ENCODE results near the gene SPINK9. TPM values are rescaled to one million over a fixed set of nuclear protein-coding genes. Genes with fewer than 3 reads are reported as not detected.

Gene SPINK9
- total and polyA plus RNA-seq, 4 experiments from 2014 or later, result not detected

DNA sequence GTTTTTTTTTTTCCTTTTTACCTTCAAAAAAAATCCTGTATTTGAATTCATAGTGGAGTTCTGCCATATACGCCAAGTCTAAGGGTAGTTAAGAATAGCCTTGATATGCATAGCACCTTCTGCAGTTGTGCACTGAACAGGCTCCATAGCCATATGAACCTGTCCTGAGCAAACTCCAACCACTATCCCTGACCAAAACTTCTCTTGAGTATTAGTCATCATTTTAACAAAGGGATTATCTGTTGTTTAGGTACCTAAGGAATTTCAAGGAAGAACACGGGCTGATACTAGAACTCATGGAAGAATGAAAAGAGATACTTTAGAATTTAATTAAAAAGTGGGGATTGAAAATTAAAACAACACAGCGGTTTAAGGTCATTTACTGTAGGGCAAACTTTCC lies 46.5 kb downstream of the SPINK9 start:
- ChIA-PET CTCF (ENCODE audit: partially characterized antibody) (interaction anchor here (1.1 kb wide), 1 partner anchor 9 kb away, joined by 3 read pairs; no protein-coding TSS in a partner anchor), POLR2A (ENCODE audit: partially characterized antibody) (no interaction called here)
- peaks cover 17 to 18% of the 10 kb centered on the region in 2 donors for H3K36me3 Mint-ChIP-seq
- intact Hi-C loops (cut with micrococcal nuclease), result loop anchor here (2.0 to 10.0 kb wide), 3 partner anchors 859 to 1935 kb away; partner anchors contain the start of genes GRPEL2 and TCERG1
- H3K4me3 ChIP-seq (ENCODE audit: low read length in 2 of 2), result no peak overlapping the region
- no peaks in the 10 kb centered on the region for H3K27me3 Mint-ChIP-seq
- H3K27ac Mint-ChIP-seq, result no peak overlapping the region
- H3K27me3 ChIP-seq (ENCODE audit: insufficient read depth, low read length), result no peaks in the 10 kb centered on the region
- H3K27ac ChIP-seq (ENCODE audit: low read depth, low read length), result no peak overlapping the region
- peak overlapping the region in 1 of 8 donors; percentile 35 for H3K4me3 Mint-ChIP-seq
- H3K4me1 ChIP-seq (ENCODE audit: insufficient read depth, low read length), result peaks cover 37% of the 10 kb centered on the region
- H3K9me3 ChIP-seq (ENCODE audit: control insufficient read depth in 1 of 2, low read length in 2 of 2), result no peaks in the 10 kb centered on the region
- DNase-seq, result no peak
- H3K9me3 Mint-ChIP-seq, result peaks cover 0 to 5% (median 0%) of the 10 kb centered on the region in 8 donors
- H3K36me3 ChIP-seq (ENCODE audit: insufficient read depth, low read length), result no peaks in the 10 kb centered on the region
- peaks cover 30 to 54% (median 46%) of the 10 kb centered on the region in 4 donors for H3K4me1 Mint-ChIP-seq

DNA sequence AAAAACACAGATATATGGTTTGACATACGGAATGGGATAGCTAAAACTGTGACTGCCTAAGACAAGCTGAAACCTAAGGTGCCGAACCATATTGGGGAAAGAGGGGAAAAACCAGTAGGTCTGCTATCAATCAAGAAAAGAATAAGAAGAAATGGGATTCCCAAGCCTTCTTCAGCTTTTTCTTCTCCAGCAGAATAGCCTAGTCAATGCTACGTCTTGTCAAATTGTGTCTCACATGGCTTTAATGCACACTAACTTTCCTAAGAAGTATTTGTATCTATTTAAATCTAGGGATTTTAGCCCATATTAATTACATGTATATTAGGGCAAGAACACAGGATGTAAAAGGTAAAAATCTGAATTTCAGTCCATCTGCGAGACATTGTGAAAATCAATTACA lies 47.6 kb downstream of the SPINK9 start:
- POLR2A ChIA-PET (ENCODE audit: partially characterized antibody), result interaction anchor here (0.8 kb wide), 1 partner anchor 1169 kb away, joined by 3 read pairs; no protein-coding TSS in a partner anchor
- H3K36me3 Mint-ChIP-seq, result peaks cover 14 to 19% of the 10 kb centered on the region in 2 donors
- intact Hi-C loops (cut with micrococcal nuclease), result loop anchor here (1.0 to 10.0 kb wide), 5 partner anchors 443 to 1936 kb away; partner anchors contain the start of genes ADRB2, CSNK1A1, GRPEL2 and TCERG1

DNA sequence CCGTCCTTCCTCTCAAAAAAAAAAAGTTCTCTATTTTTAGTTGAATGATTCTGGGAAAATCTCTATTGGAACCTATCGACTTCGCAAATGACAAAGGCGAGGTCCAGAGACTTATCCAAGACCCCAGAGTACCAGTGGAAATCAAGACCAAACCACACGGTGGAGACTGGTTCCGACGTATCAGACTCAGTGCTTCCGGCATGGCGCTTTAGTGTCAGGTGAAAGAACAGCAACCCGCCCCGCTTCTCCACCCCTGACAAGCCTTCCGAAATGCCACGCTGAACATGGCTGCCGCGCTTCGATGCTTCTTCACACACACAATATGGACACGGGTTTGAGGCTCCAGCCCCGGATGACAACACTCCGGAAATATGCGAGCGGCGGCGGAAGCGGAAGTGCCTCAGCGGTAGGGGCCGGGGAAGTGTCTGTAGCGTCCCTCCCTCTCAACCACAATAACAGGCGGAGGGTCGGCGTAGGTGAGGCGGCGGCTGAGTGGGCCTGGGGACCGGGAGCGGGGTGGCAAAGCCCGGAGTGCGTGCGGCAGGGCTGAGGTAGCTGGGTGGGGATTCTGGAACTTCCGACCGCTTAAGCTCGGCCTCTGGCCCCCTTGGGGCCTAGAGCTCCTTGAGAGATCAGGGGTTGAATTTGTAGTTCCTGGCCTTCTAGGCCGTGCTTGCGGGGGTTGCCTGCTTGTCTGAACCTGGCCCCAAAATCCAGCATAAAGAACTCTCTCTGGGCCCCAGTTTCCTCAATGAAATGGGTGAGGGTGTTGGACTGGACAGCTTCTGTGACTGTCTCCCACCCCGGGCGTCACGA lies 48.4 kb downstream of the SPINK9 start, which contains the start of gene FBXO38:
TSS of gene FBXO38 (plus strand) at position 395 of the 816 bp plus-strand sequence. CDS start 10,819 bp downstream, outside the sequence.
- Mint-ChIP-seq H3K27ac (peak within 1 kb of the TSS; percentile 90 to 100 (median 99)), H3K4me3 (peak within 1 kb of the TSS; percentile 86 to 97 (median 92)), H3K36me3 (peaks cover 11 to 21% of the 10 kb centered on the region in 2 donors), H3K4me1 (peaks cover 42 to 71% (median 59%) of the 10 kb centered on the region in 4 donors), H3K9me3 (peaks cover 0 to 2% (median 0%) of the 10 kb centered on the region in 8 donors), H3K27me3 (no peaks in the 10 kb centered on the region)
- H3K4me1 ChIP-seq (ENCODE audit: insufficient read depth, low read length), result peaks cover 47% of the 10 kb centered on the region
- no peaks in the 10 kb centered on the region for H3K9me3 ChIP-seq (ENCODE audit: control insufficient read depth in 1 of 2, low read length in 2 of 2)
- H3K4me3 ChIP-seq (ENCODE audit: low read length in 2 of 2), result peak within 1 kb of the TSS; percentile 82 to 86
- ChIA-PET POLR2A (ENCODE audit: partially characterized antibody) (interaction anchor here (0.6 to 1.4 kb wide), 3 partner anchors 9 to 298 kb away, joined by 3 read pairs; no protein-coding TSS in a partner anchor), CTCF (ENCODE audit: partially characterized antibody) (interaction anchor here (0.9 kb wide), 2 partner anchors 9 to 10 kb away, joined by 3 read pairs; no protein-coding TSS in a partner anchor)
- H3K27ac ChIP-seq (ENCODE audit: low read depth, low read length), result peak within 1 kb of the TSS; percentile 93
- no peaks in the 10 kb centered on the region for H3K27me3 ChIP-seq (ENCODE audit: insufficient read depth, low read length)
- DNase-seq, result peak; percentile 97 to 99 (median 97)
- intact Hi-C loops (cut with micrococcal nuclease), result loop anchor here (1.0 to 10.0 kb wide), 5 partner anchors 443 to 1937 kb away; partner anchors contain the start of genes ADRB2, CSNK1A1, GRPEL2 and TCERG1
- H3K36me3 ChIP-seq (ENCODE audit: insufficient read depth, low read length), result no peaks in the 10 kb centered on the region

More for the DNA sequence above, 47.6 kb downstream of the SPINK9 start:
- Histone ChIP-seq H3K27ac (ENCODE audit: low read depth, low read length) (peak overlapping the region; percentile 93), H3K9me3 (ENCODE audit: control insufficient read depth in 1 of 2, low read length in 2 of 2) (no peaks in the 10 kb centered on the region), H3K36me3 (ENCODE audit: insufficient read depth, low read length) (no peaks in the 10 kb centered on the region), H3K4me1 (ENCODE audit: insufficient read depth, low read length) (peaks cover 40% of the 10 kb centered on the region), H3K27me3 (ENCODE audit: insufficient read depth, low read length) (no peaks in the 10 kb centered on the region), H3K4me3 (ENCODE audit: low read length in 2 of 2) (peak overlapping the region; percentile 82 to 86)
- H3K9me3 Mint-ChIP-seq, result peaks cover 0 to 5% (median 0%) of the 10 kb centered on the region in 8 donors
- no peaks in the 10 kb centered on the region for H3K27me3 Mint-ChIP-seq
- H3K27ac Mint-ChIP-seq, result peak overlapping the region; percentile 90 to 100 (median 99)
- peaks cover 37 to 63% (median 53%) of the 10 kb centered on the region in 4 donors for H3K4me1 Mint-ChIP-seq
- CTCF ChIA-PET (ENCODE audit: partially characterized antibody), result interaction anchor here (0.8 to 1.1 kb wide), 2 partner anchors 9 to 29 kb away, joined by 3 to 4 read pairs; no protein-coding TSS in a partner anchor
- DNase-seq, result peak in 1 of 5 donors; percentile 2
- H3K4me3 Mint-ChIP-seq, result peak overlapping the region; percentile 86 to 97 (median 92)

DNA sequence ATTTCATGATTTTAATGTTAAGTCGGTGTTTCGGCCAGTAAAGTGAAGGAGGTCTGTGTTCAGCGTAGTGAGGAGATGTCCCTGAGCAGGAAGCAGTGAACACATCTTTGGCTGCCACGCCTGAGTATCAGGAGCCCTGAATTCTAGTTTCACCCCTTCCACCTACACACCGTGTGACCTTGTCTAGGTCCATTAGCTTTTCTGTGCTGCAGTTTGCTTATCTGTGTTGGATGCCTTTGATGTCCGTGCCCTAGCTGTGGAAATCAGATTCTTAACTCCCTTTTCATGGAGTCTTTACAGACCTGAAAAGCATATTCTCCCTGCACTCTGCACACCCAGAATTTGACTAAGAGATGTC lies 49.0 kb downstream of the SPINK9 start:
- peak overlapping the region; percentile 90 to 100 (median 99) for H3K27ac Mint-ChIP-seq
- peak overlapping the region; percentile 81 to 86 for H3K4me3 ChIP-seq (ENCODE audit: low read length in 2 of 2)
- peaks cover 47% of the 10 kb centered on the region for H3K4me1 ChIP-seq (ENCODE audit: insufficient read depth, low read length)
- H3K36me3 Mint-ChIP-seq, result peaks cover 13 to 23% of the 10 kb centered on the region in 2 donors
- CTCF ChIA-PET (ENCODE audit: partially characterized antibody), result interaction anchor here (0.9 kb wide), 2 partner anchors 8 to 10 kb away, joined by 3 read pairs; no protein-coding TSS in a partner anchor
- H3K9me3 ChIP-seq (ENCODE audit: control insufficient read depth in 1 of 2, low read length in 2 of 2), result no peaks in the 10 kb centered on the region
- H3K4me3 Mint-ChIP-seq, result peak overlapping the region; percentile 86 to 97 (median 92)
- H3K27me3 Mint-ChIP-seq, result no peaks in the 10 kb centered on the region
- H3K9me3 Mint-ChIP-seq, result no peaks in the 10 kb centered on the region
- intact Hi-C loops (cut with micrococcal nuclease), result loop anchor here (10.0 kb wide), 1 partner anchor 960 kb away; the partner anchor contains the start of gene GRPEL2
- peak overlapping the region; percentile 93 for H3K27ac ChIP-seq (ENCODE audit: low read depth, low read length)
- POLR2A ChIA-PET (ENCODE audit: partially characterized antibody), result interaction anchor here (0.6 to 1.4 kb wide), 3 partner anchors 8 to 299 kb away, joined by 3 read pairs; no protein-coding TSS in a partner anchor
- no peaks in the 10 kb centered on the region for H3K27me3 ChIP-seq (ENCODE audit: insufficient read depth, low read length)
- no peaks in the 10 kb centered on the region for H3K36me3 ChIP-seq (ENCODE audit: insufficient read depth, low read length)
- DNase-seq, result peak in 1 of 5 donors; percentile 50
- H3K4me1 Mint-ChIP-seq, result peaks cover 44 to 72% (median 60%) of the 10 kb centered on the region in 4 donors

DNA sequence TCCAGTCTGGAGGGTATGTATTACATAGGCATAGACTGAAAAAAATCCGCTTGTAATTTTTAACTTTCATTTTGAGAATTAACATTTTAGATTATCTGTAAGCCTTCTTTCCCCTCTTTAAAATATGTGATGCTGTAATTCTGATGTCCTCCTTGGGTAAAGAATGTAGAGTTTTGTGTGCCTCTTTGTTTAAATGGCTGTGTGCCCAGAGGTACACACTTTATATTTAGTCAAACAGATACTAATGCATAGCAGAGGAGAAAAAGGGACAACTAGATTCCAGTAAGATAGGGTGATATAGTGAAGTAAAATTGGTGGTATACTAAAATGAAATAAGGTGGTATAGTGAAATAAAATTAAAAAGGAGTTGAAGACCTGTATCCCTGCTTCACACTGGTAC lies 49.7 kb downstream of the SPINK9 start:
- no peak for DNase-seq
- Mint-ChIP-seq H3K4me1 (peaks cover 44 to 65% (median 54%) of the 10 kb centered on the region in 4 donors), H3K9me3 (no peaks in the 10 kb centered on the region), H3K4me3 (peak overlapping the region; percentile 86 to 97 (median 92)), H3K36me3 (peaks cover 13 to 23% of the 10 kb centered on the region in 2 donors), H3K27me3 (no peaks in the 10 kb centered on the region), H3K27ac (peak overlapping the region; percentile 65 to 100 (median 99))
- intact Hi-C loops (cut with micrococcal nuclease), result loop anchor here (10.0 kb wide), 1 partner anchor 960 kb away; the partner anchor contains the start of gene GRPEL2
- ChIA-PET CTCF (ENCODE audit: partially characterized antibody) (no interaction called here), POLR2A (ENCODE audit: partially characterized antibody) (interaction anchor here (1.4 kb wide), 1 partner anchor 8 kb away, joined by 3 read pairs; no protein-coding TSS in a partner anchor)
- Histone ChIP-seq H3K36me3 (ENCODE audit: insufficient read depth, low read length) (no peaks in the 10 kb centered on the region), H3K27me3 (ENCODE audit: insufficient read depth, low read length) (no peaks in the 10 kb centered on the region), H3K4me3 (ENCODE audit: low read length in 2 of 2) (no peak overlapping the region), H3K4me1 (ENCODE audit: insufficient read depth, low read length) (peaks cover 47% of the 10 kb centered on the region), H3K27ac (ENCODE audit: low read depth, low read length) (peak overlapping the region; percentile 93), H3K9me3 (ENCODE audit: control insufficient read depth in 1 of 2, low read length in 2 of 2) (no peaks in the 10 kb centered on the region)

DNA sequence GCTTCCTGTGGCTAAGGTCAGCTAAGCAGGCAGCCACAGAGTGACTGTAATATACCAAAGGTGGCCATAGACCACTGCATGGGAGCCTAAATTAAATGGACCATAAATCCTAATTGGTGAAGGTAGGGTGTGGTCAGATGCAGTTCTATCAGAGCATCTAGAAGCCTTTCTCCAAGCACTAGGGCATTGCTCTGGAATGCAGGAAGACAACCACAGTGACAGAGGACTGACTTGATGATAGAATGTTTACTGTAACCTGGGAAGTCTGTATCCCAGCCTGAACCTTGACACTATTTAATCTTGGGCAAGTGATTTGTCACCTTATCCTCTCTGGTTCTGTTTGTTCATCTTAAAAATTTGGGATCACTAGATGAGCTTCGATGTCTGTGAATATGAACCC lies 50.7 kb downstream of the SPINK9 start:
- intact Hi-C loops (cut with micrococcal nuclease), result loop anchor here (10.0 kb wide), 1 partner anchor 959 kb away; the partner anchor contains the start of gene GRPEL2
- H3K4me3 Mint-ChIP-seq, result peak overlapping the region; percentile 44 to 96 (median 87)
- no peaks in the 10 kb centered on the region for H3K9me3 Mint-ChIP-seq
- DNase-seq, result no peak
- peak overlapping the region; percentile 5 to 99 (median 90) for H3K27ac Mint-ChIP-seq
- H3K4me1 Mint-ChIP-seq, result peaks cover 49 to 72% (median 60%) of the 10 kb centered on the region in 4 donors
- Histone ChIP-seq H3K4me3 (ENCODE audit: low read length in 2 of 2) (no peak overlapping the region), H3K9me3 (ENCODE audit: control insufficient read depth in 1 of 2, low read length in 2 of 2) (no peaks in the 10 kb centered on the region), H3K27ac (ENCODE audit: low read depth, low read length) (no peak overlapping the region), H3K36me3 (ENCODE audit: insufficient read depth, low read length) (no peaks in the 10 kb centered on the region), H3K4me1 (ENCODE audit: insufficient read depth, low read length) (peaks cover 53% of the 10 kb centered on the region), H3K27me3 (ENCODE audit: insufficient read depth, low read length) (no peaks in the 10 kb centered on the region)
- H3K36me3 Mint-ChIP-seq, result peaks cover 13 to 25% of the 10 kb centered on the region in 2 donors
- ChIA-PET CTCF (ENCODE audit: partially characterized antibody) (no interaction called here), POLR2A (ENCODE audit: partially characterized antibody) (no interaction called here)
- H3K27me3 Mint-ChIP-seq, result no peaks in the 10 kb centered on the region

All from CD4-positive, alpha-beta memory T cell (primary cell).